ENCODE measurements around the gene RNF208.
"Not testable (repeated sequence)": the region's sequence is repeated elsewhere in the genome, so short reads cannot be mapped to it uniquely, and the experiment has no call there.

RNF208 gene

GRCh38 chr9:137253717-137254623 is 31.9 kb upstream of the RNF208 start:
- peak; percentile 30 for DNase-seq (ENCODE audit: low spot score)

DNA sequence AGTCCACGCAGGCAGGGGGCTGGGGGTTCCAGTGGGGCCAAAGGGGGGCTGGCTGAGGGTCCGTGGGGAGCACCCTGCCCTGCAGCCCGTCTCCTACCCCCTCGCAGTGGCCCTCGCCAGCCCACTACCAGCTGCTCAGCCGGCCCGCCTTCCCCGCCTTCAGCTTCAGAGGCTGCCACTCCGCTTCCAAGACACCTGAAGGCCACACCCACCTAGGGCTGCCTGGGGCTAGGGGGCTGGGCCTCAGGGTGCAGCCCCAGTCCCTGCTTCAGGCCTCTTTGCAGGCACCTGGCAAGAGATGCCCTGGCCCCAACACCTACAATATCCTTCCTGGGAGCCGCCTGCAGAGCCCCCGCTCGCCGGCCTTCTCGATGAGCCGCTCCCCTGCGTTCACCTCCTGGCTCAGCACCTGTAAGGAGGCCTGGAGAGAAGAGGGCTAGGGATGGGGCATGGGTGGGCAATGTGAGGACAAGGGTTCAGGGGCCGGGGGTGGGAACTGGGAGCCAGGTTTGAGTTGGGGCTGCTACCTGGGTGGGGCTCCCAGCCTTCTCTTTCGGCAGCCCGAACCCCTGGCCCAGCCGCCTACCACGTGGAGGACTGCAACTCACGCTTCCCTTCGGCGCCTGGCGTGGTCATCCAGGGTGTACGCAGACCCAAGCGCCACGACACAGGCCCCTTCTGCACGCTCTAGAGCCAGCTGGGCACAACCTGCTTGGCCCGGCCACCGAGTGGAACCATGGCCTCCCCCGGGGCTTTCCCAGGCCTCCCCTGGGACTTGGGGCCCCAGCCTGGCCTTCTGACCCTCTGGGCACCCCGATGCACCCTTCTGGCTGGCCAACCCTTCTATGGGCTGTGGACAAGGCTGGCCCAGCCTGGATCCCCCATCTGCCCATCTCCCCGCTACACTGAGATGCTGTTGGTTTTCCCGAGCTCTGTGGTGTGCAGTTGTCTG is 30.8 kb upstream of the RNF208 start:
- DNase-seq (ENCODE audit: low spot score): no peak

- no peak for DNase-seq (ENCODE audit: low spot score)
Observed at GRCh38 chr9:137251490-137252268, 29.6 kb upstream of the RNF208 start.

DNA sequence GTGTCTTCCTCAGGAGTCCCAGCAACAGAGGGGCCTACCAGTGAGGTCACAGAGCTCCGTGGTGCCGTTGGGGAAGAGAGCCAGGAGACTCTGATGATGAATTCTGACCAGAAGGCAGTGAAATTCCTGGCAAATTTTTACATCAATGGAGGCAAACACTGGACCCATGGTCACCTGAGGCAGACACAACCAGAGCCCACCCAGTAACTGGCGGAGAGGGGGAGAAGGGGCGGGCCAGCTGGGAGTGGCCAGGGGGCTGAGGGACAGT is 29.1 kb upstream of the RNF208 start, which contains the start of gene STPG3:
TSS of gene STPG3 (plus strand) at position 93 of the 268 bp plus-strand sequence. CDS start at position 94, 1 bp downstream.
- DNase-seq (ENCODE audit: low spot score): no peak

DNA sequence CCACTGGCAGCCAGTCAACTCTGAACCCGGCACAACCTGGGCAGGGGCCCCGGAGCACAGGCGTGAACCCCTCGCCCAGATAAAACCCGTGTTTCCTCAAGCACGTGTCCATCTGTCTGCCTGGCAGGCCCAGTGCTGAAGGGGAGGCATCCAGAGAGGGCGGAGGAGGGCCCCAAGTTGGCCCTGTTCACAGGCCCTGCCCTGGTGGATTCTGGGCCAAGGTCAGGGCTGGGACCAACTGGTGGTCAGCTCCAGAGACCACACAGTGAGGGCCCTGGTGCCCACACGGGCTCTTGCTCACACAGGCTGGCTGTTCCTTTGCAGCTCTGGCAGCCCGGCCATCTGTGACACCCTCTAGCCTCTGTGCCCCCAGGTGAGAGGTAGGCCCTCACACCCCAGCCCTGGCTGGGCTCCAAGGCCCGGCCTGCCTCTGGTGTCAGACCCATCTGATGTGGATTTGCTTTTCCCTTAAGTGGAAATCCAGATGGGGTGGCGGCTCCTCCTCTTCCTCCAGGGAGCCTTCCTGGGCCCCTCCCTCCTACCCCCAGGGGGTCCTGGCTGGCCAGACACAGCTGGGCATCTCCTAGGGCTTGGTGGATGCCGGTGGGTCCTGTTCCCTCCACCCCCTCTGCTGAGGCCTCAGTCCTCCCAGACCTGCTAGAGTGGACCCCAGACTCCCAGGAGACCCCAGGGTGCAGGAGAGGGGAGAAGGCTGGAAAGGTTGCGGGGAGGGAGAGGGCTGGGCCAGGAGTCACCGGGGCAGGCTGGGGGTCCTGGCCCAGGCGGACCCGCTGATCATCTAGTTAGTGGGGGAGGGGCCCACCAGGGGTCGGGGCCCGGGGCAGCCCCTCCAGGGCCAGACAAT is 28.5 kb upstream of the RNF208 start:
- no peak for DNase-seq (ENCODE audit: low spot score)

DNA sequence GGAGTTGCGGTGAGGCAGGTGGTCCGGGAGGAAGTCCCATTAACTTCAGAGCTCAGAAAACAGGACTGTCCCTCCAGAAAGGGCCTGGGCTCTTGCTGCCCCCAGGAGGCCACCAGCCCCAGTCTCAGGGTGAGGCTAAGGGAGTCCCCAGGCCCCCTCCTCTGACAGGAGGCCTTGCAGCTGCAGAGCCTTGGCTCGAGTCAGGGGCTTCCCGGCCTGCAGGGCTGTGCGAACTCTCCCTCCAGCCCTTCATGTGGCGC is 25.8 kb upstream of the RNF208 start:
- DNase-seq (ENCODE audit: low spot score): no peak

- DNase-seq (ENCODE audit: low spot score): peak; percentile 64
Observed at GRCh38 chr9:137247135-137247915, 25.3 kb upstream of the RNF208 start.

GRCh38 chr9:137245450-137246421 is 23.7 kb upstream of the RNF208 start:
- no peak for DNase-seq (ENCODE audit: low spot score)

DNA sequence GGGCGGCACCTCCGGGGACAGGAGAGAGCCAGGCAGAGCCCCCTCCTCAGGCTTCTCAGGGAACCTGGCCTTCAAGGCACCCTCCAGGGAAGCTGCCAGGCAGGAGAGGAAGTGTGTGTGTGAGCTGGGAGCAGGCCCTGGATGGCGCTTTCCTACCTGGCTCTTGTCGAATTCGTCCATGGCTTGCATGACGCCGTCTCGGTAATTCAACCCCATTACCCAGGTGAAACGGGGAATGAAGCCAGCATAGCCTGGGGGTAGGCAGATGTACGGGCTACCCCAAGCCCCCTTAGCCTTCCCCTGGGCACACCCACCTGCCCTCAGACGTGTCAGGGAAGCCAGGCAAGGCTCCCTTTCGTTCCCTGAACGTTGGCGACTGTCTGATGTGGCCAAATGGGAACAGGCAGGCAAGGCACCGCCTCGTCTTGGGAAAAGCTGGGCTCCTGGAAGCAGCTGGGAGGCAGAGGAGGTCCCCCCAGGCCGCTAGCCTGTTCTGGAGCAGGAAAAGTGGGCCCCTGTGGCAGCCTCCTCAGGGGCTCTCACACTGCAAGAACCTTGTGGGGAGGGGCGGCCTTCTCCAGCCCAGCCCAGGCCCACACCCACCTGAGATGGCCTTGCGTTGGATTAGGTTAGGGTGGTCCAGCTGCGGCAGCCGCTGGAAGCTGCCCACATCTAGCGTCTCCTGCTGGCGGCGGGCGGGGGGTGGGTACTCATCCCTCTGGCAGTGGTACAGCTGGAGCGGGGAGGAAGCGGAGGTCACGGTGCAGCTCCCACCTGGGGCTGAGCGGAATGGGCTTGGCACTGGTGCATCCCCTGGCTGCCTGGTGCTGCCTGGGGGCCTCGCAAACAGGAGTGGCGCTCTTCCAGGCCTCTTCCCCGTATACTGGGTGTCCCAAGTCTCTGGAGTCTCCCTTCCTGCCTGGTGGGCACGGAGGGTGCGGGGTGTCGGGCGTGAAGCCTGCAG is 22.7 kb upstream of the RNF208 start:
- DNase-seq (ENCODE audit: low spot score): peak; percentile 37

GRCh38 chr9:137243626-137244485 is 21.8 kb upstream of the RNF208 start:
- DNase-seq (ENCODE audit: low spot score): peak; percentile 49

DNA sequence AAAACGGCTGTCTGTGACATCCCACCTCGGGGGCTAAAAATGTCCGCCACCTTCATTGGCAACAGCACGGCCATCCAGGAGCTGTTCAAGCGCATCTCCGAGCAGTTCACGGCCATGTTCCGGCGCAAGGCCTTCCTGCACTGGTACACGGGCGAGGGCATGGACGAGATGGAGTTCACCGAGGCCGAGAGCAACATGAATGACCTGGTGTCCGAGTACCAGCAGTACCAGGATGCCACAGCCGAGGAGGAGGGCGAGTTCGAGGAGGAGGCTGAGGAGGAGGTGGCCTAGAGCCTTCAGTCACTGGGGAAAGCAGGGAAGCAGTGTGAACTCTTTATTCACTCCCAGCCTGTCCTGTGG is 21.2 kb upstream of the RNF208 start:
- not testable (repeated sequence) for DNase-seq (ENCODE audit: low spot score)

DNA sequence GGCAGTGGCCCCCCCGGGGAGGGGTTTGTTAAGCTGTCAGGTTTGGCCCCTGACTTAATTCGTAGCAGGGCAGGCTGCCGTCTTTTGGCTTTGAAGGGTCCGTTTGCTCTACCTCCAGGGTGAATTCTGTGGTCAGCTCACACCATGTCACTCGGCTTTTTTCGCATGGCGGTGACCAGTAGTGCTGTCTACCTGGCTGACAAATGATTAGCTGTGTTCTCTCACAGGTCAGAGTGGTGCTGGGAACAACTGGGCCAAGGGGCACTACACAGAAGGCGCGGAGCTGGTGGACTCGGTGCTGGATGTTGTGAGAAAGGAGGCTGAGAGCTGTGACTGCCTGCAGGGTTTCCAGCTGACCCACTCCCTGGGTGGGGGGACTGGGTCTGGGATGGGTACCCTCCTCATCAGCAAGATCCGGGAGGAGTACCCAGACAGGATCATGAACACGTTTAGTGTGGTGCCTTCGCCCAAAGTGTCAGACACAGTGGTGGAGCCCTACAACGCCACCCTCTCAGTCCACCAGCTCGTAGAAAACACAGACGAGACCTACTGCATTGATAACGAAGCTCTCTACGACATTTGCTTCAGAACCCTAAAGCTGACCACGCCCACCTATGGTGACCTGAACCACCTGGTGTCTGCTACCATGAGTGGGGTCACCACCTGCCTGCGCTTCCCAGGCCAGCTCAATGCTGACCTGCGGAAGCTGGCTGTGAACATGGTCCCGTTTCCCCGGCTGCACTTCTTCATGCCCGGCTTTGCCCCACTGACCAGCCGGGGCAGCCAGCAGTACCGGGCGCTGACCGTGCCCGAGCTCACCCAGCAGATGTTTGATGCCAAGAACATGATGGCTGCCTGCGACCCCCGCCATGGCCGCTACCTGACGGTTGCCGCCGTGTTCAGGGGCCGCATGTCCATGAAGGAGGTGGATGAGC is 20.5 kb upstream of the RNF208 start:
- DNase-seq (ENCODE audit: low spot score): no peak

- peak; percentile 71 for DNase-seq (ENCODE audit: low spot score)
Observed at GRCh38 chr9:137241490-137242268, 19.6 kb upstream of the RNF208 start.

- DNase-seq (ENCODE audit: low spot score): peak; percentile 100
Observed at GRCh38 chr9:137240841-137241489, 18.9 kb upstream of the RNF208 start, which contains the start of gene TUBB4B. TSS of gene TUBB4B (plus strand) at chr9:137241287. CDS start at chr9:137241361, 74 bp downstream.
